ENCODE measurements around the gene GABRB2.
A peak's percentile ranks its signal among the peaks of the same experiment; 100 is the strongest.
"Not testable (repeated sequence)": the region's sequence is repeated elsewhere in the genome, so short reads cannot be mapped to it uniquely, and the experiment has no call there.

The GABRB2 gene

DNA sequence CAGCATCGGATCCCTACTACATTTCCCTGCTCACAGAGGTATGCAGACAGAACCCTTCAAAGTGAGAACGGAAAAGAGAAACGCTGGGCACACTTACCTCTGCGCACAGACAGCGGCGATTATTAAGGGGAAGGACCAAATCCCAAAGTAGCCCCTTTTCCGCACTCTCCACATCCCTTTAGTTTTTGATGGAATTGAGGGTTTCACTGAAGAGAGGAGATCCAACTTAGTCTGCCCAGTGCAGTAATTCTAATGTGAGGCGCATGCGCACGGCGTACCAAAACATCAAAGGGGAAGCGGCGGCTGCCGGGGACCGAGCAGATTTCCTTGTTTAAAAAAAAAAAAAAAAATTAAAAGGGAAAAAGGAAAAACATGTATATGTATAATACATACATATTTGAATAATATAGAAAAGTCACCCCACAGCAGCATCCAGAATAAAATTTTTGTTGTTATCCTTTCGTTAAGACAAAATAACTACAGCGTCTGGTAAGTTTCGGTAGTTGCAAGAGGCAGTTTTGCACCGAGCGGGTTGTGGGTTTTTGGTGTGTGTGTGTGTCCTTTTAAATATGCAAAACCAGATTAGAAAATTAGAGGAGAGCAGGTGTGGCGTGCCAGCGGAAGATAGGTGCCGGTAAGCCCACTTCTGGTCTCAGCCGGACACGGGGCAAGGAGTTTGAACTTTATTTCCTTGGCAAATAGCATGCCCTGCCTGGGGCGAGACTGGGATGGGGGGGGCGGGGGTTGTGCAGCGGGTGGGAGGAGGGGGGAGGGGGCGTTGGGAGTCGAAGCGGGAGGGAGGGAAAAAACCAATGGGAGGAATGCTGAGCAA, at the start of gene GABRB2:
Gene GABRB2 (minus strand): TSS at position 256 of the 832 bp plus-strand sequence. CDS start 82 bp downstream, at position 174.
- DNase-seq (ENCODE audit: low read depth) = peak; percentile 24

GRCh38 chr5:161585798-161586197, 39.3 kb upstream of the GABRB2 start:
- DNase-seq (ENCODE audit: low read depth) = no peak

GRCh38 chr5:161580621-161581020, 34.1 kb upstream of the GABRB2 start:
- no peak for DNase-seq (ENCODE audit: low read depth)

DNA sequence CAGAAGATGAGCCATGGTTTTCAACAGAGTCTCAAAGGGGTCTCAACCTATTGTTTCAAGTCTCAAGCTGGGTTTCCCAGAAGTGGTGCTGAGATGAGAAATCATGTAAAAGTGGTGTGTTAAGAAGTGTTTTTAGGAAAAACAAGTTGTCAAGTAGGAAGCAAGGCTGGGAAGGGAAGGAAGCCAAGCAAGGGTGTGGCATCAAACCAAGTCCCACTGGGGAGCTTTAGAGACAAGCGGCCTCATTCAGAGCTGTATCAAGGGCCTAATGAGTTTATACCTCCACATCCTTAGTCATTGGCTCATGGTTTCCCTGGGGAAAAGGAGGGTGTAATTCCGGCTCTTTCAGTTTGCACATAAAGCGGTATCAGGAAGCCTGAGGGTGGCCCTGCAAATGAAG, 26.4 kb upstream of the GABRB2 start:
- no peak for DNase-seq (ENCODE audit: low read depth)

DNA sequence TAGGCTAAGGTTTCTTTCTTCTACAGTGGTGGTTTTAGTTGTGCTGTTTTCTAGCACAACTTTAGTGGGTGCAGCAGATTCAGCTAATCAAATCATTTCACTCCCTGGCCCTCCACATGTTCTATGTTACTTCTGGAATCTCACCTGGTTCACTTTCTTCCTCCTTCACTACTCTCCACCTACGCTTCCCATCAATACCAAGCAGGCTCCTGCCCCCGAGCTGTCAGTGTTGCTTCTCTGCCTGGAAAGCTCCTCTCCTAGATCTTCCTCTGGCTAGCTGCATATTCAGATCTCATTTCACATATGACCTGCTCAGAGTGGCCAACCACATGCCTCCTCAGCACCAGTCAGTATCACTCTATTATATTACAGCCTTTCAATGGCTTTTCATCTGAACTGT, 19.6 kb upstream of the GABRB2 start:
- DNase-seq (ENCODE audit: low read depth) = no peak

DNA sequence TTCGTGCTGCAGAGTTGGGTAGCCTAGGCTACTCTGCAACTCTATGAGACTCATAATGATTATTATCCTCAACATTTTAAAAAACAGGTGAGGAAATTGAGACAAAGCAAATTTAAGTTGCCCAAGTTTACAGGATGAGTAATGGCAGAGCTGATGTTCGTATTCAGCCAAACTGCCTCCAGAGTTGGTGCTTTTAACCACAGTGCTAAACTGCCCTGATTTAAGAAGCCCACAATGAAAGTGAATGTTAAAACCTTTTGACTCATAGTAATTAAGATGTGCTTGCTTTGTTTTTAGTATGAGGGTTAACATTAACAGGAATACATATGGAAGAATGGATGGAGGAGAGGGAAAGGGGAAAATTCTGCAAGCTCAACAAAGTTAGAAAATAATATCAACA, 15.9 kb upstream of the GABRB2 start:
- DNase-seq (ENCODE audit: low read depth) = no peak

- DNase-seq (ENCODE audit: low read depth) = no peak
Measured at GRCh38 chr5:161549106-161549505, 2.6 kb upstream of the GABRB2 start.

DNA sequence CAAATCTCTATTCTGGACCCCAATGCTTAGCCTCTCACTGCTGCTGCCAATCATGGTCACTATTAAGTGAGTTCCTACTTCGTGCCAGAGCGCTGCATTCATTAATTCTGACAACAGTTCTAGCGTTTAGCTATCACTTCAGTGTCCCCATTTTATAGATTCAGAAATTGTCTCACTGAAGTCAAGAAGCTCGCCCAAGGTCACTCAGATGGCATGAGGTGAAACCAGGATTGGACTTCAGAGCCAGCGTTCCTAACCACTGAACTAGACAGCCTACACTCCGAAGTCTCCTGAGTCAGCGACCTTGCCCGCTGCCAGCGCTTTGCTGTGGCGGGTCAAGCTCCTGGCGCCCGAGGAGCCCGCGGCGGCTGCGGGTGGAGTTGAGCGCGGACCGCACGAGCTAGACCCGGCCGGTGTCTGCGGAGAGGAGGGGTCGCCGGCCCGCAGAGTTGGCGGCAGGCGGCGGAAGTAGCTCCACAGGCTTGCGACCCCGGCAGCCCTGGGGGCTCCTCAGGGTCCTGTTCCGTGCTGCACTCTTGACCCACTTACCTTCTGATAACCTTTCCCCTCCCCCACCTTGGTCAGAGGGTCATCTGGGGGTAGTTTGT, 2.1 kb upstream of the GABRB2 start:
- DNase-seq (ENCODE audit: low read depth) = no peak

- DNase-seq (ENCODE audit: low read depth) = no peak
Measured at GRCh38 chr5:161547738-161548486, 1.4 kb upstream of the GABRB2 start.

GRCh38 chr5:161547406-161547737, 847 bp upstream of the GABRB2 start:
- no peak for DNase-seq (ENCODE audit: low read depth)

DNA sequence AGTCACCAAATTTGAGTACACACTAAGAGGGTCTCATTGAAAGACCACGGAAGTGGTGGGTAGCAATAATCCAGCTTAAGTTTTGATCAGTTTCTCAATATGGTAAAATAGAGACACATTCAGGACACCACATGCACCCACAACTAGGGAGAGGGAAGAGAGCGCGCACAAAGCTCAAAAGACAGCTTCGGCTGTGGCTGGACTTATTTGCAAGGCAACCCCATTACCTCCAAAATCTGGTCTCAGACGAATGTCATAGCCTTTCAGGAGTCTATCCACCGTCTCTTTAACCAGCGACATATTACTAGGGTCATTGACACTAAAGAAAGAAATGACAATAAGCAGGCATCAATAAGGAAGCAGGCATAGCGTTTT, 443 bp downstream of the GABRB2 start:
- no peak for DNase-seq (ENCODE audit: low read depth)

- no peak for DNase-seq (ENCODE audit: low read depth)
Measured at GRCh38 chr5:161545344-161546094, 1.0 kb downstream of the GABRB2 start.

- DNase-seq (ENCODE audit: low read depth) = peak; percentile 42
Measured at GRCh38 chr5:161544350-161544765, 2.2 kb downstream of the GABRB2 start.

- no peak for DNase-seq (ENCODE audit: low read depth)
Measured at GRCh38 chr5:161539016-161539415, 7.5 kb downstream of the GABRB2 start.

- no peak for DNase-seq (ENCODE audit: low read depth)
Measured at GRCh38 chr5:161535762-161536161, 10.8 kb downstream of the GABRB2 start.

DNA sequence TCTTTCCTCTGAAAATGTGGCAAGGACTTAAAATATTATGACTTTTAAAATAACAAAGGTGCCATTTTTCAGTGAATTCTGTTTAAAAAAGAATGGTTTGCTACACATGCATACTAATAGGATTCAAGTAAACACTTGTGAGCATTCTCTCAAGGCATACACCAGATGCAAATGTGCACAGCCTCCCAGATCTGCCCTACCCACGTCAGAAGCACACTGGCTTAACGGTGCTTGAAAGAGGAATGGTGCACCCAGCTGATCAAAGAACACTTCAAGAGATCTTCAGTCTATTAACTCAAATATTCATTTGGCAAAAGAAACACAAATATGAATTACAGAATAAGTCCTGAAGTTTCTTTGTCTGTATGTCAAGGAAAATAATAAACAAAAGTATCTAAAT, 15.8 kb downstream of the GABRB2 start:
- DNase-seq (ENCODE audit: low read depth) = no peak

DNA sequence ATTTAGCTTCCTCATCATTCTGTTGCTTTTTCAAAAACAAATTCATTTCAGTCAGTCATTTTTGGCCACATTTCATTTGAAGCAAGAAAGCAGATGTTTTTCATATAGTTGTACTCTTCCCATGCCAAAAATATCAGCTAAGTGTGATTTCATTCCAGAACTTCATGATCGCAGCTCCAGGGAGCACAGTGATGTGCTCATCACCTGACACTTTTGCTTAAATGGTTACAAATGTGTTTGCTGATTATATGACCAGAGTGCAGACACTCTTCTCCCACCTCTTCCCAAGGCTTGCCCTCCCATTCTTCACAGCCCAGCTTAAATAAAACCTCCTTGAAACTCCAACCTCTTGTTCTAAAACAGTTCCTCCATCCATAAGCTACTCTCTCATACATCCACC, 32.6 kb downstream of the GABRB2 start:
- no peak for DNase-seq (ENCODE audit: low read depth)

- no peak for DNase-seq (ENCODE audit: low read depth)
Measured at GRCh38 chr5:161507591-161507990, 38.9 kb downstream of the GABRB2 start.

DNA sequence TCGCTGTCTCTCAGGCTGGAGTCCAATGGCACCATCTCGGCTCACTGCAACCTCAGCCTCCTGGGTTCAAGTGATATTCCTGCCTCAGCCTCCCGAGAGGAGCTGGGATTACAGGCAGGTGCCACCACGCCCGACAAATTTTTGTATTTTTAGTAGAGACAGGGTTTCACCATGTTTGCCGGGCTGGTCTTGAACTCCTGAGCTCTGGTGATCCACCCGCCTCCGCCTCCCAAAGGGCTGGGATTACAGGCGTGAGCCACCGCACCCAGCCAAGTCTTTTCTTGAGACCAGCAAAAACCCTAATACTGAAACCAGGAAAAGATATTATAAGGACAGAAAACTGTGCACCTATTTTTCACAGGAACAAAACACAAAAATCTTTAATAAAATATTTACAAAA, 41.4 kb downstream of the GABRB2 start:
- not testable (repeated sequence) for DNase-seq (ENCODE audit: low read depth)

DNA sequence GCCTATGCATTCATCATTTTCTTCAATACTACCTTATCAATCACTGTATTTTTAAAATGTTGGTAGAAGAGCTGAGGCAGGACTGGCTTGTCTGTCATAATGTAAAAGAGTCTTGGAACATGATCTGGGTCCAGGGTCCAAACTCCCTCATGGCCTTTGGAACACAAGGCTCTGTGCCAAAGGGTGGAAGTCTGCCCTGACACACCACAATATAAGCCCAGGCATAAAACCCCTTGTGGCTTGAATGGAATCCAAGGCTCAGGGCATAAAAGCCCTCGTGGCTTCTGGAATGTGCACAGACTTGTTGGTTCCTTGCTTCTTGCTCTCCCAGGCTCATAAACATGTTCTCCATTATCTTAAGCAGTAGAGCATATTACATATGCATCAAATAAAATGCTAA, 48.0 kb downstream of the GABRB2 start:
- DNase-seq (ENCODE audit: low read depth) = no peak

DNA sequence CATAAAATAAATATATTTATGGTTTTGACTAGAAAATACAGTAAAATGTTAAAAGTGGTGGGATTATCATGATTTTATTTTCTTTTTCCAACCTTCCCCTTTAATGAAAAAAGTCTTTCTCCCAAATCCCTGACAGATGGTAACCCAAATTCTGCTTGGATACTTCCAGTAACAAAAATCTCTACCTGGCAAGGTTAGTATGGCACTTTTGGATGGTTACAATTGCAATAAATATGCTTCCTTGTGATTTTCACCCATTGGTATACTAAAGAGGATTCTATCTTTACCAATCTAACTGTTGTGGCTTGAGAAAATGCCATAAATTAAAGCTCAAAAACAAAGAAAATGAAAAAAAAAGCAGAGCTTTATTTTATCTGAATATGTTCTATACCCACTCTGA, 62.8 kb downstream of the GABRB2 start:
- DNase-seq (ENCODE audit: low read depth) = no peak

- no peak for DNase-seq (ENCODE audit: low read depth)
Measured at GRCh38 chr5:161481922-161482321, 64.6 kb downstream of the GABRB2 start.
